Neural progenitor cell (in vitro differentiated cells): ENCODE measurements around the gene AIFM3.

Experiments
- CTCF ChIP-seq: fragments of 200-600 bp; sonication (generic); IDR thresholded peaks from 2 replicates; pipeline ENCODE4 v1.5.1; 2017; ENCODE audit warnings: antibody characterized with exemption, mild to moderate bottlenecking
- EZH2 ChIP-seq: fragments of 200-600 bp; sonication (generic); IDR thresholded peaks from 2 replicates; pipeline ENCODE4 v1.6.1; 2017; ENCODE audit warnings: antibody characterized with exemption, mild to moderate bottlenecking, moderate library complexity

- TF ChIP-seq CTCF (no peak), EZH2 (no peak)
Measured at GRCh38 chr22:20944042-20944441, 23.0 kb upstream of the AIFM3 start.
